Stomach (tissue), 4 donors: ENCODE results near the gene MGAT5.

ENCODE experiments used
- EP300 ChIP-seq: sonication (generic); formaldehyde crosslinking; IDR thresholded peaks from one replicate; pipeline ENCODE4 v1.6.1; 2017; ENCODE audit warnings: antibody characterized with exemption
- POLR2A ChIP-seq, 4 donors: fragments of 450-650 bp; IDR thresholded peaks; one replicate each; pipeline ENCODE4 v1.6.1; 2016; ENCODE audit warnings: antibody characterized with exemption in 4 of 4, control low read depth in 2 of 4, mild to moderate bottlenecking in 1 of 4, moderate library complexity in 1 of 4
- POLR2AphosphoS5 ChIP-seq, 3 donors: sonication (generic); formaldehyde crosslinking; IDR thresholded peaks; one replicate each; pipeline ENCODE4 v1.6.1; 2016; ENCODE audit warnings: antibody characterized with exemption in 3 of 3
- TF ChIP-seq, protein P1 (sequence below), 7 experiments: fragments of 450-650 bp in 4 of 7; fragments of 200-600 bp in 3 of 7; sonication (generic) in 3 of 7; IDR thresholded peaks; one replicate each; pipeline ENCODE4 v1.5.1; 2016 to 2019; ENCODE audit warnings: antibody characterized with exemption in 7 of 7, control low read depth in 2 of 7, mild to moderate bottlenecking in 1 of 7

DNA sequence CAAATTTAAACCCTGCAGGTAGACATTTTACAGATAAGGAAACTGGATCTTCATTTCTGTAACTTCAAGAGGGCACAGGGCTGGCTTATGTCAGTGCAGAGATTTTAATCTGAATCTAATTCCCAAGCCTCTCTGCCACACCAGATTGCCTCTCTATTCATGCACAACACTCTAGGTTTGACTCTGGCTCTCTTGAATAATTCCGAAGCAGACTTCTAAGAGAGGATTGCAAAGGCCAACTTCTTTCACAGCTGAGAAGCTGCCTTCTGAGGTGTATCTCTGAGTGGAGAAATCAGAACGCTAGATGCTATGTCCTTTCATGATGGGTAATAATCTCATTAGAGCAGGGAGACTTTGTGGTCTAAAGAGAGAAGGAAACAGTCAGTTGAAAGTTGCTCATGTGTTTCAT lies 20.1 kb upstream of the MGAT5 start:
- TF ChIP-seq POLR2A (IDR thresholded peaks at IDR 0.05) (no peak), EP300 (no peak), POLR2AphosphoS5 (IDR thresholded peaks at IDR 0.05) (no peak)
- TF ChIP-seq, protein P1, sequence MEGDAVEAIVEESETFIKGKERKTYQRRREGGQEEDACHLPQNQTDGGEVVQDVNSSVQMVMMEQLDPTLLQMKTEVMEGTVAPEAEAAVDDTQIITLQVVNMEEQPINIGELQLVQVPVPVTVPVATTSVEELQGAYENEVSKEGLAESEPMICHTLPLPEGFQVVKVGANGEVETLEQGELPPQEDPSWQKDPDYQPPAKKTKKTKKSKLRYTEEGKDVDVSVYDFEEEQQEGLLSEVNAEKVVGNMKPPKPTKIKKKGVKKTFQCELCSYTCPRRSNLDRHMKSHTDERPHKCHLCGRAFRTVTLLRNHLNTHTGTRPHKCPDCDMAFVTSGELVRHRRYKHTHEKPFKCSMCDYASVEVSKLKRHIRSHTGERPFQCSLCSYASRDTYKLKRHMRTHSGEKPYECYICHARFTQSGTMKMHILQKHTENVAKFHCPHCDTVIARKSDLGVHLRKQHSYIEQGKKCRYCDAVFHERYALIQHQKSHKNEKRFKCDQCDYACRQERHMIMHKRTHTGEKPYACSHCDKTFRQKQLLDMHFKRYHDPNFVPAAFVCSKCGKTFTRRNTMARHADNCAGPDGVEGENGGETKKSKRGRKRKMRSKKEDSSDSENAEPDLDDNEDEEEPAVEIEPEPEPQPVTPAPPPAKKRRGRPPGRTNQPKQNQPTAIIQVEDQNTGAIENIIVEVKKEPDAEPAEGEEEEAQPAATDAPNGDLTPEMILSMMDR (IDR thresholded peaks at IDR 0.05): no peak
